Activated B cell treated with CpG ODN at 0.5 μM for 24 hours (primary cell): Measurements from ENCODE around the gene TMEM41B. TPM values are rescaled to one million over a fixed set of nuclear protein-coding genes. Genes with fewer than 3 reads are reported as not detected.
"Not testable (repeated sequence)": the region's sequence is repeated elsewhere in the genome, so short reads cannot be mapped to it uniquely, and the experiment has no call there.

ENCODE experiments used
- ATAC-seq: fragments of 200-7000 bp; cut with Tn5 transposase; one replicate; pipeline ENCODE4 v1.10.0; 2021; ENCODE audit warnings: low read depth, mild to moderate bottlenecking, moderate library complexity
- CTCF ChIA-PET: fragments of 350-600 bp; sonication (Branson Sonifier 250); formaldehyde crosslinking; loops from one replicate; lab custom pipeline; 2021; ENCODE audit warnings: antibody characterized with exemption; lab: Charles Lee
- POLR2A ChIA-PET: fragments of 350-600 bp; sonication (Branson Sonifier 250); formaldehyde crosslinking; loops from one replicate; lab custom pipeline; 2021; ENCODE audit warnings: antibody characterized with exemption; lab: Charles Lee
- DNase-seq: peaks from one replicate; pipeline ENCODE4 v3.0.0; 2022
- H3K27ac Mint-ChIP-seq: one replicate; pipeline ENCODE4 v1.8.0; 2020; ENCODE audit warnings: mixed read lengths
- H3K27me3 Mint-ChIP-seq: one replicate; pipeline ENCODE4 v1.8.0; 2021; ENCODE audit warnings: mixed read lengths
- H3K36me3 Mint-ChIP-seq: one replicate; pipeline ENCODE4 v1.8.0; 2021; ENCODE audit warnings: low read depth, mixed read lengths
- H3K4me1 Mint-ChIP-seq: one replicate; pipeline ENCODE4 v1.8.0; 2021; ENCODE audit warnings: mixed read lengths
- H3K4me3 Mint-ChIP-seq: one replicate; pipeline ENCODE4 v1.8.0; 2020; ENCODE audit warnings: mild to moderate bottlenecking, mixed read lengths
- H3K9me3 Mint-ChIP-seq: one replicate; pipeline ENCODE4 v1.8.0; 2020; ENCODE audit warnings: mixed read lengths
- intact Hi-C: fragments of 100-400 bp; cut with micrococcal nuclease; formaldehyde crosslinking; loops from one replicate; pipeline ENCODE4 v1.15.1; 2024
- total RNA-seq: library from RNA; stranded (reverse); gene quantifications from 2 replicates; pipeline ENCODE4 v1.2.3, GENCODE V29; 2022
- TF ChIP-seq, protein P1 (sequence below): fragments of 200-600 bp; IDR thresholded peaks from one replicate; pipeline ENCODE4 v1.8.0; 2022; ENCODE audit warnings: antibody characterized with exemption, mild to moderate bottlenecking

The TMEM41B gene
- total RNA-seq, 1 donor from 2014 or later = 21.7 TPM

- CTCF ChIA-PET = interaction anchor here (1.0 kb wide), 1 partner anchor 256 kb away, joined by 3 read pairs; no protein-coding TSS in a partner anchor
- H3K4me3 Mint-ChIP-seq = peak overlapping the region; percentile 1
- intact Hi-C loops = no loop called here
- DNase-seq (no peak), ATAC-seq (no peak)
- H3K27ac Mint-ChIP-seq = no peak overlapping the region
- H3K27me3 Mint-ChIP-seq = no peaks in the 10 kb centered on the region
- POLR2A ChIA-PET = interaction anchor here (0.7 kb wide), 2 partner anchors 54 to 605 kb away, joined by 3 to 6 read pairs; no protein-coding TSS in a partner anchor
- H3K4me1 Mint-ChIP-seq = peaks cover 41% of the 10 kb centered on the region
- H3K36me3 Mint-ChIP-seq = peaks cover 4% of the 10 kb centered on the region
- H3K9me3 Mint-ChIP-seq = no peaks in the 10 kb centered on the region
- TF ChIP-seq, protein P1, sequence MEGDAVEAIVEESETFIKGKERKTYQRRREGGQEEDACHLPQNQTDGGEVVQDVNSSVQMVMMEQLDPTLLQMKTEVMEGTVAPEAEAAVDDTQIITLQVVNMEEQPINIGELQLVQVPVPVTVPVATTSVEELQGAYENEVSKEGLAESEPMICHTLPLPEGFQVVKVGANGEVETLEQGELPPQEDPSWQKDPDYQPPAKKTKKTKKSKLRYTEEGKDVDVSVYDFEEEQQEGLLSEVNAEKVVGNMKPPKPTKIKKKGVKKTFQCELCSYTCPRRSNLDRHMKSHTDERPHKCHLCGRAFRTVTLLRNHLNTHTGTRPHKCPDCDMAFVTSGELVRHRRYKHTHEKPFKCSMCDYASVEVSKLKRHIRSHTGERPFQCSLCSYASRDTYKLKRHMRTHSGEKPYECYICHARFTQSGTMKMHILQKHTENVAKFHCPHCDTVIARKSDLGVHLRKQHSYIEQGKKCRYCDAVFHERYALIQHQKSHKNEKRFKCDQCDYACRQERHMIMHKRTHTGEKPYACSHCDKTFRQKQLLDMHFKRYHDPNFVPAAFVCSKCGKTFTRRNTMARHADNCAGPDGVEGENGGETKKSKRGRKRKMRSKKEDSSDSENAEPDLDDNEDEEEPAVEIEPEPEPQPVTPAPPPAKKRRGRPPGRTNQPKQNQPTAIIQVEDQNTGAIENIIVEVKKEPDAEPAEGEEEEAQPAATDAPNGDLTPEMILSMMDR = no peak
These were observed 64.2 kb downstream of the TMEM41B start for GRCh38 chr11:9250139-9250582.

GRCh38 chr11:9249252-9249651 lies 65.1 kb downstream of the TMEM41B start:
- no peak for ATAC-seq
- H3K4me1 Mint-ChIP-seq = peaks cover 41% of the 10 kb centered on the region

GRCh38 chr11:9247863-9248262 lies 66.5 kb downstream of the TMEM41B start:
- no peak for DNase-seq
- Mint-ChIP-seq H3K4me1 (peaks cover 39% of the 10 kb centered on the region), H3K4me3 (no peak overlapping the region), H3K27ac (no peak overlapping the region), H3K9me3 (no peaks in the 10 kb centered on the region), H3K27me3 (no peaks in the 10 kb centered on the region), H3K36me3 (no peaks in the 10 kb centered on the region)
- TF ChIP-seq, protein P1 = no peak
- ChIA-PET CTCF (no interaction called here), POLR2A (interaction anchor here (0.6 kb wide), 1 partner anchor 116 kb away, joined by 6 read pairs; no protein-coding TSS in a partner anchor)
- intact Hi-C loops = no loop called here
- ATAC-seq = no peak

More at GRCh38 chr11:9249252-9249651, 65.1 kb downstream of the TMEM41B start:
- Mint-ChIP-seq H3K27ac (no peak overlapping the region), H3K27me3 (no peaks in the 10 kb centered on the region), H3K9me3 (no peaks in the 10 kb centered on the region), H3K4me3 (no peak overlapping the region), H3K36me3 (peaks cover under 1% of the 10 kb centered on the region)
- ChIA-PET POLR2A (no interaction called here), CTCF (no interaction called here)
- TF ChIP-seq, protein P1 = no peak
- intact Hi-C loops = no loop called here
- DNase-seq = no peak

DNA sequence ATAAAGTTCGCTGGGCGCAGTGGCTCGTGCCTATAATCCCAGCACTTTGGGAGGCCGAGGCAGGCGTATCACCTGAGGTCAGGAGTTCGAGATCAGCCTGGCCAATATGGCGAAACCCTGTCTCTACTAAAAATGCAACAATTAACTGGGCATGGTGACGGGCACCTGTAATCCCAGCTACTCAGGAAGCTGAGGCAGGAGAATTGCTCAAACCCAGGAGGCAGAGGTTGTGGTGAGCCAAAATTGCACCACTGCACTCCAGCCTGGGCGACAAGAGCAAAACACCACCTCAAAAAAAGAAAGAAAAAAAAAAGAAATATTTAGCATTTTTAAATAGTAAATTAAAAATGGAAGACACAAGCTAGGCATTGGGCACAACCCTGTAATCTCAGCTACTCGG lies 78.2 kb downstream of the TMEM41B start:
- ATAC-seq, H3K9me3 Mint-ChIP-seq, POLR2A ChIA-PET, CTCF ChIA-PET, H3K27ac Mint-ChIP-seq, H3K4me3 Mint-ChIP-seq, intact Hi-C loops, DNase-seq, H3K27me3 Mint-ChIP-seq, H3K36me3 Mint-ChIP-seq: not testable (repeated sequence)
- H3K4me1 Mint-ChIP-seq = peaks cover 15% of the 10 kb centered on the region

DNA sequence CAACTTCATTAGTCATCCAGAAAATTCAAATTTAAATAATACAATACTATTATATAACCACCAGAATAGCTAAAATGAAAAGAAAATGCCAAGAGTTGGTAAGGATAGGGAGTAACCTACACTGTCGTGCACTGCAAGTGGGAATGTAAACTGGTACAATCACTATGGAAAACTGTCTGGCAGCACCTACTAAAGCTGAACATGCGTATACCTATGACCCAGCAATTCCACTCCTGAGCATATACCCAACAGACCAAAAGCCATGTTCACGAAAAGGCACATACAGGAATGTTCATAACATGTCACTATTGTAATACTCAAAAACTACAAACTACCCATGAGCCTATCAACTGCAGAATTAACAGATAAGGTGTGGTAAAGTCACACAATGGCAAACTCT lies 81.9 kb downstream of the TMEM41B start:
- no peak overlapping the region for H3K27ac Mint-ChIP-seq
- intact Hi-C loops = no loop called here
- TF ChIP-seq, protein P1 = no peak
- H3K9me3 Mint-ChIP-seq = no peaks in the 10 kb centered on the region
- H3K4me1 Mint-ChIP-seq = peaks cover 21% of the 10 kb centered on the region
- POLR2A ChIA-PET = interaction anchor here (0.6 kb wide), 1 partner anchor 10 kb away, joined by 7 read pairs; no protein-coding TSS in a partner anchor
- no peak overlapping the region for H3K4me3 Mint-ChIP-seq
- CTCF ChIA-PET = no interaction called here
- no peak for DNase-seq
- no peaks in the 10 kb centered on the region for H3K36me3 Mint-ChIP-seq
- H3K27me3 Mint-ChIP-seq = no peaks in the 10 kb centered on the region
- no peak for ATAC-seq
